Measurements from ENCODE around the gene SRGAP3.

DNA sequence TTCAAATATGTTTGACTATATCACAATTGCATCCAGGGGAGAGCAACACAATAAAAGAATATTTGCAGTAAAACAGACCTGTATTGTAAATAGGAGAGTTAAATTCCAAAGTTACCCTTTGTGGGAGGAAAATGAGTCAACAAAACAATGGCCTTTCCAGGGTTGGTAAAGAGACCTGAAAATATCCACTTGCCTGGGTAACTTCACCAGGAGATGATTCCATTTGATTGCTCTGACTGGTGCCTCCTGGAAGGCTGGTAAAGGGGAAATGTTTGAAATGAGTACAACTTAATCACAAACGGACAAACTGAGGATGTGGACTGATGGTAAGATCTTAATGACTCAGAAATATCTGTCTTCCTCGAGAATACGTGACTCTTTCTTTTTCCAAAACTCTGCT is 43.6 kb upstream of the SRGAP3 start:
- TF ChIP-seq, protein P1, sequence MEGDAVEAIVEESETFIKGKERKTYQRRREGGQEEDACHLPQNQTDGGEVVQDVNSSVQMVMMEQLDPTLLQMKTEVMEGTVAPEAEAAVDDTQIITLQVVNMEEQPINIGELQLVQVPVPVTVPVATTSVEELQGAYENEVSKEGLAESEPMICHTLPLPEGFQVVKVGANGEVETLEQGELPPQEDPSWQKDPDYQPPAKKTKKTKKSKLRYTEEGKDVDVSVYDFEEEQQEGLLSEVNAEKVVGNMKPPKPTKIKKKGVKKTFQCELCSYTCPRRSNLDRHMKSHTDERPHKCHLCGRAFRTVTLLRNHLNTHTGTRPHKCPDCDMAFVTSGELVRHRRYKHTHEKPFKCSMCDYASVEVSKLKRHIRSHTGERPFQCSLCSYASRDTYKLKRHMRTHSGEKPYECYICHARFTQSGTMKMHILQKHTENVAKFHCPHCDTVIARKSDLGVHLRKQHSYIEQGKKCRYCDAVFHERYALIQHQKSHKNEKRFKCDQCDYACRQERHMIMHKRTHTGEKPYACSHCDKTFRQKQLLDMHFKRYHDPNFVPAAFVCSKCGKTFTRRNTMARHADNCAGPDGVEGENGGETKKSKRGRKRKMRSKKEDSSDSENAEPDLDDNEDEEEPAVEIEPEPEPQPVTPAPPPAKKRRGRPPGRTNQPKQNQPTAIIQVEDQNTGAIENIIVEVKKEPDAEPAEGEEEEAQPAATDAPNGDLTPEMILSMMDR (IDR thresholded peaks at IDR 0.05; ENCODE audit: insufficient read depth, low read depth, low read length), result no peak
- TF ChIP-seq EZH2 (IDR thresholded peaks at IDR 0.05; ENCODE audit: insufficient read depth, low read length), result no peak
